Measurements from ENCODE around the gene APOL3.
"Not testable (repeated sequence)": the region's sequence is repeated elsewhere in the genome, so short reads cannot be mapped to it uniquely, and the experiment has no call there.

The APOL3 gene, protein sequence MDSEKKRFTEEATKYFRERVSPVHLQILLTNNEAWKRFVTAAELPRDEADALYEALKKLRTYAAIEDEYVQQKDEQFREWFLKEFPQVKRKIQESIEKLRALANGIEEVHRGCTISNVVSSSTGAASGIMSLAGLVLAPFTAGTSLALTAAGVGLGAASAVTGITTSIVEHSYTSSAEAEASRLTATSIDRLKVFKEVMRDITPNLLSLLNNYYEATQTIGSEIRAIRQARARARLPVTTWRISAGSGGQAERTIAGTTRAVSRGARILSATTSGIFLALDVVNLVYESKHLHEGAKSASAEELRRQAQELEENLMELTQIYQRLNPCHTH

DNA sequence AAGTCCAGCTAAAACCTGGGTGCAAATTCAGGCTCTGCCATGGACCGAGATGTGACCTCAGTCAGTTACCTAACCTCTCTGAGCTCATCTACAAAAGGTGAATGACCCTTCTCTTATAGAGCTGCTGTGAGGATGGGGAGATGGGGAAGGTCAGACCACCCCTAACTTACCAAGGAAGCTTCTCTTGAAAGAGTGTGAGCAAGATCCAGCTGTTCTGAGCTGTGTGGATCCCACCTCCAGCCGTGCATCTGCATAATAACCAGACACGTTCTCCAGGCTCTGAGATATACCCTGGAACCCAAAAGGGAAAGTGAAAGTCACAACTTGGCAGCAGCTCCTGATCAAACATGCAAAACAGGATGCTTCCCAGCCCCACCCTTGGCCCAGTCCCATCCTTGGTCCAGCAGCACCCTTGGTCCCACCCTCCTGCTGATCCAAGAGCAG lies at the start of gene APOL3:
Gene APOL3, minus strand, starts transcription at position 257 of the 444 bp plus-strand sequence. CDS start 11,700 bp downstream, outside the sequence.
- DNase-seq: no peak

DNA sequence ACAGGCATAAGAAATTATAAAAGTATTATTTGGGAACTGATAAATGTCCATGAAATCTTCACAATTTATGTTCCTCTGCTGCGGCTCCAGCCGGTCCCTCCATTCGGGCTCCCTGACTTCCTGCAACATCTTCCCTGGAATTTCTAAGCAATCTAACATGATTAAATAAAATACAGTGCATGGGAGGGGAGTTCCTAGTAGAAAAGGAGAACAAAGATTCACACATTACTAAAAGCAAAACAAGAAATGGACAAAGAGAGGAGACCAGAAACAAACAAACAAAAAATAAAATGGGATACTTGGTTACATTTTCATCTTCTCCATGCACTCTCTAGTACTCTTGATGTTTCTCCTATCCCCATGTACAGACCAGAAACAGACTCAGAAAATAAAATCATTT lies 49.7 kb upstream of the APOL3 start:
- no peak for DNase-seq

DNA sequence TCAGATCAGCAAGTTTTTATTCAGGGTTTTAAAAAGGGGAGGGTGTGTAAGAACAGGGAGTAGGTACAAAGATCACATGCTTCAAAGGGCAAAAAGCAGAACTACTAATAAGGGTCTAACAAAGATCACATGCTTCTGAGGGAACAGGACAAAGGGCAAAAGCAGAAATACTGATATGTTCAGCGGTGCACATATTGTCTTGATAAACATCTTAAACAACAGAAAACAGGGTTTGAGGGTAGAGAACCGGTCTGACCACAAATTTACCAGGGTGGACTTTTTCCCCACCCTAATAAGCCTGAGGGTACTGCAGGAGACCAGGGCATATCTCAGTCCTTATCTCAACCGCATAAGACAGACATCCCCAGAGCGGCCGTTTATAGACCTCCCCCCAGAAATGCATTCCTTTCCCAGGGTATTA lies 48.9 kb upstream of the APOL3 start:
- DNase-seq: not testable (repeated sequence)

DNA sequence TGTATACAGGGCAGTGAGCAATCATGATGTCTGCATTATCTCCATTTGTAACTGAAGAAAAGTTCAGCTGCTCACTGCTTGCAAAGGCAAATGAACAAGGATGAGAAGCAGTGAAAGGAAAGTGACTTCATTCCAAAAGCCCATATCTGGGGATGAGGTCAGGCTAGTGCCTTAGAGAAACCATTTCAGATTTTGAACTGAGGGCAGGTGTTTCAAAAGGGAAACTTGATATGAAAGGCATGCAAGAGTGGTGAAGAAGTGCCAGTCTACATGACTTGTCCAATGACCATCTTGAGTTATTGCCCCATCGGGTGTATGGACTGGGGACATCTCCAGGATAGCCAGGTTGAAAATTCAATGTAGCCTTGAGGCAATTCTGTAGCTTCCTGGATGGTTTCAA lies 48.4 kb upstream of the APOL3 start:
- DNase-seq: no peak

DNA sequence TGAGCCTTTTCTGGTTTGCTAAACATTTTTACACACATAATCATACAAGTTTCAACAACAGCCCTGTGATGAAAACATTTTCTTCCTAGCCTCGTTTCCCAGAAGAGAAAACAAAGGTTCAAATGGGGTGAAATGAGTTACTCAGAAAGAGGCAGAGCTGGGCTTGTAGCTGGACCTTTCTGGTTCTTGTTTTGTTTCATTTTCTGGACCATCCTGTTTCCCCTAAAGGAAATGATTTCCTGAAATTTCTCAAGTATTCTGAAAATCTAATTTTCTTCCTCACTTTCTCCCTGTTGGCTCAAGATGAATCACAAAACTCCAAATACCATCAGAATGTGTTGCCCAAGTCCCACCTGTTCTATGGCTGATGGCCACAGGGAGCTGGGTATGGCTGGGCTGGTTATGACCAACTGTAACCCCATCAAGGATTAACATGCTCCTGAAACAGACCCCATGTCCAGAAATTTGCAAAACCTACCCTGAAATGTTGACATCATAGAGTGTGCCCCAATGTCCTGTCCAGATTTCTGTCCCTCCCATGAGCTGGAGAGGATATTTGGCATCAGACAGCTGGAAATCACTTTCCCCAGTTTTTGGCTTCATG lies 47.7 kb upstream of the APOL3 start:
- no peak for DNase-seq

DNA sequence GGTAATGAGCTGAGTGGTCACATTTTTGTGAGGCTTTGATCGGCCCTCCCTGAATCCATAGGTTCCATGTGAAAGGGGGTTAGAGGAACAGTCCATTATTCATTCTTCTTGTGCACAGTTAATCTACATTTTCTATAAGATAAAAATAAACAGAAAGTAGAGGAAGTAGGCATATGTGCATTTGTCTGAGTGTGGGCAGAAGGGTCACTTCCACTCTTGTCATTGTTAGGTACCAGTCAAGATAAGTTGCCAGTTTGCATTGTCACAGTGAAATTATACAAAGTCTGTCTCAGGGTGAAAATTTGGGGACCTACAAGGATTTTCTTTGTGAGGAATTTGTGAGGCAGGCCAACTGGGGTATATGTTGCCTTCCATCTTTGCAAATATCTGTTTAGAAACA lies 45.7 kb upstream of the APOL3 start:
- DNase-seq: no peak

DNA sequence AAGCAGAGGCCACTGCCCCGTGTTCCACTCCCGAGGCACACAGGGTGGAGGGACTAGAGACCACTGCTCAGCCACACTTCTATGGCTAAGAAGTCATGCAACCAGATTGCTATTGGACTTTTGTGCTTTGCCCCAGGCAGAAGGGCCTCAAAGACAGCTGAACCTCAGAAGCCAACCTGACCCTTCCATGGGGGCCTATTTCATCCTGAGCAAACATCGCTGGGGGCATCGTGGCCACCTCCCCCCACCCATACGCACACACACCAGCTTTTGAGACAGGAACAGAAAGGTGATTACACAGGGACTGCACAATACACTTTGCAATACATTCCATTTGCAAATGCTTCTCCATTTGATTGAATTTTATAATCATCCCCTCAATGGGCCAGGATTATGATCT lies 45.0 kb upstream of the APOL3 start:
- DNase-seq: not testable (repeated sequence)

DNA sequence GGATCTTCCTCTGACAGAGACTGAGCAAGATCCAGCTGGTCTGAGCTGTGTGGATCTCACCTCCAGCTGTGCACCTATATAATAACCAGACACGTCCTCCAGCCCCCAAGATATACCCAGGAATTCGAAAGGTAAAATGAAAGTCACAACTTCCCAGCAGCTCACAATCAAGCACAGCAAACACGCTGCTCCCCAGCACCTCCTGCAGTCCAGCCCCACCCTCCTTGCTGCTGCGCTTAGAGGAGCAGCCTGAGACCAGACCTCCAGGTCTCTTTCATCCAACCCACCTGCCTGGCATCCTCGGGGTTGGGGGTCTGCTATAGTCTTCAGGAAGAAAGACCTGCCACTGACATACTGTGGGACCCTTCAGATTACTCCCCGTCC lies 44.1 kb upstream of the APOL3 start:
- no peak for DNase-seq

DNA sequence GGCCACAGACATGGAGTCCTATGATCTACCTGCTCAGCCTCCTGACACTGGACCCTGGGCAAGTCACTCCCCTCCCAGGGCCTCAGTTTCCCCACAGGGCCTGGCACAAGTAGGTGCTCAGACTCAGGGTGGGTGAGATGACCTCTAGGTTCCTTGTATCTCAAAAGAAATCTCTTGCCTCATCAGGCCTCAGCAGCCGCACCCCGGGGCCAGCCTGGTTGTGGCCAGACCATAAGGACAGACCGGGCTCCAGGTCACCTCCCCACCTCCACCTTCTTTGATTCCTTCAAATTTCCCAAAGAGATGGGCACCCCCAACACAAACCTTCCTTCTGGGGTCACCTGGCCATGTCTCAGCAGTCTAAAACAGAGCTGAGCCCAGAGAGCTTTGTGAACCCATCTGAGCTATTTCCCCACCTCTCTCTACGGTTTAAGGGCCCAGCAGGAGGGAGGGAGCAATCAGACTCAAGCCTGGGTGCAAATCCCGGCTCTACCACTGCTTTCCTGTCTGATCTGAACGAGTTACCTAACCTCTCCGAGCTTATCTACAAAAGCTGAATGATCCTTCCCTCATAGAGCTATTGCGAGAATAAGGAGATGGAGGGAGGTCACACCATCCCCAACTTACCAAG lies 43.6 kb upstream of the APOL3 start:
- no peak for DNase-seq

DNA sequence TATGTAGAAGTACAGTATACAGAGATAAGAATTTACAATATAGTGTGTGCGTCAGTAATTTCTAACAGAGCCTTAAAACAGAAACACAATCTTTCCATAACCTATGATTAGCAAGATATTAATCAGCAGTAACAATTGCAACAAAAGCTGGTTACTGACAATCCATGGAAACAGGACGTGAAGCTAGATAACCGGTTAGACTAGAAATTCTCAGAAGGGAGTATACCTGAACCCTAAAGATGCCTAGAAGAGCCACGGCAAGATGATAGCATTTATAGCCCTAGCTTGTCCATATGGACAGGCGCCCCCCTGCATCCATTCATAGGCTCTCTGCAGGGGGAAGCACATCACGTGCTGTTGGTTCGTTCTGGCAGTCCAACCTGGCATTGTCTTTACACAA lies 42.9 kb upstream of the APOL3 start:
- DNase-seq: not testable (repeated sequence)

DNA sequence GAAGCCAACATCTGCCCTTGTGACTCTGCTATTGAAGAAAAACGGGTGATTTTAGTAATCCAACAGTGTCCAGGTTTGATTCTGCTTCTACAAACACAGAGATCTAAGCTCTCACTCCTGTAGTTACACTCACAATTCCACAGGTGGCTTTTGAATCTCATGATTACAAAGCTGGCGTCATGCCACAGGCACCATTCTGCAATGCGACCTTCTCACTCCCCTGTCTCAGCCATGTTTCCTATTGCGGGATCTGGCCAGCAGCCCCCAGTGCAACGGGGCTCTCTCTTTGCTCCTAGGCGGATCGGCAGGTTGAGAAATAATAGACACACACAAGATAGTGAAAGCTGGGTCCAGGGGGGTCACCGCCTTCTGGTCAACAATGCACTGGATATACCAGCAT lies 42.4 kb upstream of the APOL3 start:
- not testable (repeated sequence) for DNase-seq

DNA sequence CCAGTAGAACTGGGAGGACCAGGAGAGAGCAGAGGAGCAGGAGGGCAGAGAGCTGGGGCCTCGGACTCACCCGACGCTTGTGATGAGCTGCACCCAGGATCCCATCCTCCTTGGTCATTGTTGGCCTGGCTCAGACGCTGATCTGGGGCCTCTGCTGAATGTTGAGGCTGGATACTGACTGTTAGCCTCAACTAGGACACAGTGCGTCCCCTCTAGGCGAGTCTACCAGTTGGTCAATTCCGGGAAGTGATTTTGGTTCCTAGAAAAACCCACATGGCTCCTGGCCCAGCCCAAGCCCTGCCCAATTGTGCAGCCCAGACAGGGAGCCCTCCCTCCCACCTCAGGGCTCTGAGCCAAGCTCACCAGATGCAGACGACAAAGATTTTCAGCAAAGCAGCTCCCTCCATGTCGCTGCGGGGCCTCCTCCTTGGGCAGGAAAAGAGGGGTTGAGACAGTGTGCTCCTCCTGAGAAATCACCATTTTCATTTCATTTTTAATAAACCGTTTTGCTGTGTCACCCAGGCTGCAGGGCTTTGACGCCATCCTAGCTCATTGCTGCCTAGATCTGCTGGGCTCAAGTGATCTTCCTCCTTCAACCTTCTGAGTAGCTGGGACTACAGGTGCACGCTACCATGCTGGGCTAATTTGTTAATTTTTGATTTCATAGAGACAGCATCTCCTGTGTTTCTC lies 41.2 kb upstream of the APOL3 start, which contains the start of gene APOL4:
Gene APOL4, minus strand, starts transcription at position 180 of the 690 bp plus-strand sequence. Its CDS starts 75 bp downstream, at position 105.
- DNase-seq: peak; percentile 15

DNA sequence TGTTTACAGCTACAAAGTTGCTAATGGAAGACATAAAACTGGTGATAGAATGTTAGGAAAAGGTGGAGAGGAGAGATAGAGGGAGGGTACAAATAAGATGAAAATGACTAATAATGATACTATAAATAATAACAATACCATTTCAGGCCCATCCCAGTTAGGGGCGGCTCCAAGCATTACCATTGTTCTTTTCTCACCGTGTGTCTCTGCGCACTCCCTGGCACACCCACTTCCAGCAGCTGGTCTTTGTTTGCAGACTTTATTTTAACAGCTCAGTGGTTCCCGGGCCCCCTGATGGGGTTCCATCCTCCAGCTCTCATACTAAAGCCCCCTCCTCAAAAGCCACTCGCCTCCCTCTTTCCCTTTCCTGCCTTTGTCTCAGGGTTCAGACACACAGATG lies 40.5 kb upstream of the APOL3 start:
- DNase-seq: not testable (repeated sequence)

DNA sequence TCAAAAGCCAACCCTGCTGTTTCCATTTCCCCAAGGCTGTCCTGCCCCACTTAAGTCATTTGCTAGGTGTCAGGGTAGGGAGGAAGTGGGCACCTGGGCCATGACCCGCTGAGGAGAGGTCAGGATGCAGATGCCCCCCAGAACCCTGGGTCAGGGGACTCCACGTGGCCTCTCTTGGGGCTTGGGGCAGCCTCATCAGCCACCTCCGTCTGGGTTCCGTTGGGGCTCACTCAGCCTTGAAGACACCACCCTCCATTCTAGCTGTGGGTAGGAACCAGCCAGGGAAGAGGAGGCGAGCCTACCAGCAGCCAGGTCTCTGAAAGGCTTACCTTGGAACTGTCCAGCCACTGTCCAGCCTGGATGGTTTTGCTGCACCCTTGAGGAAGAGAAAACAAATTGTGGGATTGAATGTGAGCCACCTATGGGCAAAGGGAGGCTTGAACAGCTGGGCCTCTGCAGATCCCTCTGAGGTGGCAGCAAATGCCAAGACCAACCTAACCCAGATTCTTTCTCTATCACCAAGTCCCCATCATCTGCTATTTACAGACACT lies 38.5 kb upstream of the APOL3 start:
- DNase-seq: no peak

DNA sequence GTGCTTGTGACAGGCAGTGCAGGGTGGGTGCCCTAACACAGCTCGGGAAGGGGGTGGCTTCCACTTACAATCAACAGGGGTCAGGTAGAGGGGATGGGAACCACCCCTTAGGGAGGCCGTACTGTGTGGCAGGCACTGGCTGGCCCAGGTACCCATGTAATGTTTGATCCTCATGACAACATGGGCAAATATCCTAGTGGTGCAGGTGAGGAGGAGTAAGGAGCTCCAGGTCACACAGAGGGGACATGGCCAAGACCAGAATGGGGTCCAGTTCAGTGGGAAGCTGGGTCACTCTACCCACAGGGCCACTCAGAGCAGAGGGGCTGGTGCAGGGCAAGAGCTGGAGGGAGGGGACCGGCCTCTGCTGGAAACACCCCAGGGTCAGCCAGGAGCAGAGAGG lies 38.0 kb upstream of the APOL3 start:
- no peak for DNase-seq

DNA sequence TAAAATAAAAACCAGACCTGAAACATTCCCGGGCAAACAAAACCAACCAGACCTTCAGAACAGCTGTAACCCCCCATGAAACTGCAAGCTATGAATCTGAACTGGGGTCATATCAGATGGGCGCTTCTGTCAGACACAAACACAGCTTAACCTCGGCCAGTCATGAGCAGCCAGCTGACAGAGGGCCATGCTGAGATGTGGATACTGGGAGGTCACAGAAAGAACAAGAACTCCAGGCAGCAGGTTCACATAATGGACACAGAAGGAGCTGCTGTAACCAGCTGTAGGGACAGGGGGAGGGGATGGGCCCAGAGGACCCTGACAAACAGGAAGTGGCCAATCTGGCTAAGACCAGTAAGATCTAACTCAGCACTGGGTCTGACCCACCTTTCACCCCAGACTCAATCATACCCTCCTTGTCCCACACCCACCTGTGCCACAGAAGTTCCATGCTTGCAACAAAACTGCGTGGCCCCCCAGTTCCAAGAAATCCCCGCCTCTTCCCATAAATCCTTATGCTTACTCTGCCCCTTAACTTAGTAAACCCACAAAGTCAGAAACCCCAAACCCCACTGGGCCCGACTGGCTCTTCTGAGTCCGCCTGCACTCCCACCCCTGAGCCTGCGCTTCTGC lies 37.1 kb upstream of the APOL3 start:
- DNase-seq: peak; percentile 73

DNA sequence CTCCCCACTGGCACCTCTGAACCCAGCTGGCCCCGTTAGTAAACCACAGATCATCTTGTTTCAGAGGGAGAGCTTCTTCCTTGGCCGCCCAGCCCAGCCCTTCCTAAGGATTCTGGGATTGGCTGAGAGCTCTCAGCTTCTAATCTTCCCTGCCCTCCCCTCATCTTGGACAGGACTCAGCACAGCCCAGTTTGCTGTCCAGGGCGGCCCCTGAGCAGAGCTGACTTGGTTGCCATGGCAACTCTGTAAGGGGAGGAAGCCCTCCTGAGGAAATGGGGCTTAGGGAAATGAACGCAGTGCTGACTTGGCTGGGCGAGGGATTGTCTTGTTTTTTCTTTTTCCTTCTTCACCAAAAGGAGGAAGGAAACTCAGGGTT lies 36.5 kb upstream of the APOL3 start:
- peak; percentile 76 for DNase-seq

DNA sequence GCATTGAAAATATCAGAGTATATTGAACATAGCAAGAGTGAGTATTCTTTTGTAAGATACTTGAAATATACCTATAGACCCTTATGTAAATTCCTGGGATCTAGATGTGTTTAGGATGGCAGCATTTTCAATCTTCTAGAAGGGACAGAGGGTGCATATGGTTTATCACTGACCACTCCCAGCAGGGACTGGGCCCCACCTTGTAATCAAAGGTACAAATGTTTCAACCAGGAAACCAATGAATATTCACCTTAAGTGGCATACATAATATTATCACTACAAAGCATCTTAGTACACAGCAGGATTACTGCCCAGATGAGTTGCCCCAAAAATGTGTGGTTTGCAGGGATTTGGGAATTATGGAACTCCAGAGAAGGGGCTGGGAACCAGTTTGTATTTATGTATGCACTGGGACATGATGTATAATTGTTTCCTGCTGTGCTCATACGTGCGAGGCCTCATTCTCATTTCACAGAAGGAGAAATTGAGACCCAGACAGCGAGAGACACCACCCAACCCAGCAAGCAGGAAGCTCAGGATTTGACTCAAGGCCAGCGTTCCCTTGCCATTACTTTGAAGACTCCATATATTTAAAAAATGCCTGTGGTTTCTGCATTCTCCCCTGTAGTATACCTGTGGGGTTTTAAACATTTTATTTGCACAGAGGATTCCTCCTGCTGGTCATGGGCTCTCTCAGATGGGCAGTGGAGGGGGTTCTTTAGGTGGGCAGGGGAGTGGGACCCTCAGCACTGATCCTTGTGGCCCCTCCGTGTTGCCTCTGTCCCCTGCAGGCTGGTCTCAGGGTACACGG lies 35.9 kb upstream of the APOL3 start:
- no peak for DNase-seq

DNA sequence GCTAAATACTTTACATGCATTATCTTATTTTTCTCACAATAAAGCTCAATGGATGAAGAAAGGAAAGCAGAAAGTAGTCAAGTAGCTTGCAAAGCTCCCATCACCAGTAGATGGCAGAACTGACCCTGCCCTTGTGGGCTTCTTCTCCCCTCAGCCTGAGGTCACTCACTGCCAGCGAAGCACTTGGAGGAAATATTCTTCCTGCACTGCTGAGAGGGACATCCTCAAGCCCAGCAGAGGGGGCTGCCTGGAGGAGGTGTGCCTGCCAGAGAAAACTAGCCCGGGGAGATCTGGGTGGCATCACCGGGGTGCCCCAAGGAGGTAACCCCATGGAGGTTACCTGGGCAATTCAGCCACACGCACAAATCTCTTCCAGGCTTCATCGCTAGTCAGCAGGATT lies 34.4 kb upstream of the APOL3 start:
- peak; percentile 66 for DNase-seq

DNA sequence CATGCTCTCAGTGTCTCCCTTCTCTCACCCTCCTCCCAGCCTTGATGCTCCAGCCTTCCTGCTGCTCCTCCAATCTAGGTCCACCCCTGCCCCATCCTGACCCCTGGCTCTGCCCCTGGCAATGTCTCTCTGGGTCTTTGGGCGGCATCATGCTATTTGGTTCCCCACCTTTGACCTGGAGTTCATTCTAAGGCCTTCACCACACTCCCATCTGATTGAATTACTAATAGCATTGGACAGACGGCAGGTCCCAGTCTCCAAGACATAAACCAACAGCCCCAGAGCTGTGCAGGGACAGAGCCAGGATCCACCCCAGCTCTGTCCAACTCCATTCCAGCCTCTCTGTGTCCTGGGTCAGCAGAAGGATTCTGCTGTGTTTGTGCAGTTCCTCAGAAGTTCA lies 33.8 kb upstream of the APOL3 start:
- no peak for DNase-seq

DNA sequence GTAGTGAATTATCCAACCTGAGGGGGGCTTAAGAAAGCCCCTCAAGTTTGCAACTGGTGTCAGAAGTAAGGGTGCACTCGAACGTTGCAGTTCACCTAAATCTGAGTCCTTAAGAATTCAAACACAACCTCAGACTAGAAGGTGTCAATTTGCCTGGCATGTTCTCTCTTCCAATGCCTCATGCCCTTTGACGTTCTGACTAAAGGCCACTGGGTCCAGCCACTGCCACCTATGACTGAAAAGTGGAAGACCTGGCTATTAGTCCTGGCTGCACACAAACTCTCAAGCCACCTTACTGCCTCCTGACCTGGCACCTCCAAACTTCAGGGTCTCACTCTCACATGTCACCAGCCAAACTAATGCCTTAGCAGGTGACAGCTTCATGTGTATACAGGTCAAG lies 33.0 kb upstream of the APOL3 start:
- no peak for DNase-seq

DNA sequence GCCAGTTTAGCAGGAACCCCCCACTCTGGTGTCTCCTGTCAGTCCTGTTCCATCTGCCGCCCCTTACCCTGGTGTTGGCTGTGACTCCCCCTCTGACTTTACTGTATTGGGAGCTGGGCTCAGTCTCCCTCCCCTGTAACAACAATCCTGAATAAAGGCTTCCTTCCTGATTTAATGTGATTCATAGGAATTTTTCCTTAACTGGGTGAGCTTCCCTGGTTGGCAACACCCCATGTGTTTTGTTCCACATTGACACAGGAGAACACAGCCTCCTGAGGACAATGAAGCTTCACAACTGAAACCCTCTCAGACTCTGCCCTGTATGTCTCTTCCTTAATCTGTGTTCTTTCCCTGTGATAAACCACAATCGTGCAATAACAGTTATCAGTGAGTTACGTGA lies 32.6 kb upstream of the APOL3 start:
- no peak for DNase-seq
